ENCODE data around the gene NFIA. TPM values are rescaled to one million over a fixed set of nuclear protein-coding genes. Genes with fewer than 3 reads are reported as not detected.
A peak's percentile ranks its signal among the peaks of the same experiment; 100 is the strongest.

NFIA gene
- polyA plus RNA-seq, 3 donors, result 3.9 to 25.9 (median 18.2) TPM

DNA sequence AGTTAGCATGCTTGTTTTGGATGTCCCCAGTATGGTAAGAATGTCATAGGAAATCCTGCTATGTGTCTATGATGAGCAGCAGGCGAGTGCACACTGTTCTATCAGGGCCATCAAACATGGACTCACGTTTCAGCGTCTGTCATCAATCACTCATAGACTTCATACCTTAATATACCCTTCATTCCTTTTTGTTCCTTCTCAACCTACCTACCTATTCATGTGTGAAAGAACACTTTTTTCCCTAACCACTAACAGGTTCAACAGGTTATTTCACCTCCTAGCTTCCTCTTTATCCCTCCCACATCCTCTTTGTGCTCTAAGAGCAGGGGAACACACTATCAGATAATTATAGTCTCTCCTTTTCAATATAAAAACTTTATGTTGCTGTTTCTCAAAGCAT is 342.0 kb downstream of the NFIA start:
- 76 to 87% (median 79%) methylated on average over 3 of the region's 3 CpGs for WGBS, 3 donors
- no peak overlapping the region for H3K27ac ChIP-seq (ENCODE audit: low read depth, low read length)

DNA sequence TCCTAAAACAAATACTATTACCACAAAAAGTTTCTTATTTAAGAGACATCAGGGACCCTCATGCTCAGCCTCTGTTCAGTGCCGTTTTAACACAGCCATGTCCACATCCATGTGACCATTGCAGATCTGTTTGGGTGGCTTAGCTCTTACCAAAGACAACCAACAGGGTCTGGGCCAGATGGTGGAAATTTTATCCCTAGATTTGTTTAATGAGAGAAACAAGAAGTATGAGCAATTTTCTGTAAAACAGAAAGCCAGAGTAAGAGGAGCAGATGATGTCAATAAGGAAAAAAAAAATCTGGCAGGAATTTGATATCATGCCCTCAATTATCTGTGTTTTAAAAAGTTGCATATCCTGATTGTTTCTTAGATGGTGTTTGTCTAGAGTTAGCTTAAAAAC is 342.7 kb downstream of the NFIA start:
- H3K27ac ChIP-seq (ENCODE audit: low read depth, low read length), result no peak overlapping the region
- 75 to 87% (median 81%) methylated on average over 1 of the region's 1 CpG for WGBS, 3 donors

DNA sequence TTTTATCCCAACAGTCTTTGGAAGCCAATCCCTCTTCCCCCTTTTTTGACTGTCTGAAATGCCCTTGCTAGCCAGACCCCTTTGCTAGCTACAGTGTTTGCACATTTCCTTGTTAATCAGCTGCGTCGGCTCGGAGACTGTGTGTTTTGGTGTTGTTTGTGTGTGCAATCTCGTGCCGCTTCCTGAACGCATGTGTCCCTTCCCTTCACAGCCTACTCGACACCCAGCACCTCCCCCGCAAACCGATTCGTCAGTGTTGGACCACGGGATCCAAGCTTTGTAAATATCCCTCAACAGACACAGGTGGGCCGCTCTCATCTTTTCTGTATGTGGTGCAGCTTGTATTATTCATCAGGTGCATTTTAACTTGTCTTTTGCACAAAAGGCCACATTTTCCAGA is 343.9 kb downstream of the NFIA start:
- WGBS, 3 donors, result 70 to 79% (median 75%) methylated on average over 12 of the region's 12 CpGs
- H3K27ac ChIP-seq (ENCODE audit: low read depth, low read length), result no peak overlapping the region

DNA sequence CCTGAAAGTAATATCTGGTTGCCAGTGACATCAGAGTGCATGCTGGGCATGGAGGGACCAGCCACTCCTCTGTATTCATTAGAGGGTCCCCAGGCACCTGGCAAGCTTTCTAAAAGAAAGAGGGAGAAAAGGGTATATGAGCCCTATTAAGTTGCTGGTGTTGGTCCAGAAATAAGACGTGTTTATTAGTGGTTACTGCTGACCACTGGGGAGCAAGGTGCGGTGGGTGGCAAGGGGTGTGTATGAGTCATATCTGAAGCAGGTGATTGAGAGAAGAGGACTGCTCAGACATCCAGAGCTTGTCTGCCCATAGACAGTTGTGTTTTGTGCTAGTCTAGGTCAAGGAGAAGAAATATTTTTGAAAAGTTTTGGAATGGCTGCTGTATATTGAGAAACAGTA is 344.5 kb downstream of the NFIA start:
- no peak overlapping the region for H3K27ac ChIP-seq (ENCODE audit: low read depth, low read length)

DNA sequence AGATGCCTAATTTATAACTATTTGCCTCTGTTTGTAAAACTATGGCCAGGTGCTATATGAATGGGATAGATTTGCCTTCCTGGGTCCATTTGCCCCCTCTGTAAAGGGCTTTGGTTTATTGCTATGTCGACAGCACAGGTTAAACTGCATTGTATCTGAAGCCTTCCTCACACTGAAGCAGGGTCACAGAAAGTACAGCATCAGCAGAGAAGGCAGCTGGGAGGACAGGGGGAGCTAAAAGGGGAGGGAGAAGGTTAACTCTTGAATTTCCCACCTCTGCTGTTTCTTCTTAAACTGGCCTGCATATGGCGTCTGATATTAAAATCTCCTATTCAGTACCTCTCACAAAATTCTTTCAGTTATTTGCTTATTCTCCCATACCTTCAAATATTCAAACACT is 345.1 kb downstream of the NFIA start:
- 78 to 82% (median 81%) methylated on average over 2 of the region's 2 CpGs for WGBS, 3 donors
- no peak overlapping the region for H3K27ac ChIP-seq (ENCODE audit: low read depth, low read length)

More for the DNA sequence above, 344.5 kb downstream of the NFIA start:
- 83 to 91% (median 90%) methylated on average over 2 of the region's 2 CpGs for WGBS, 3 donors

- no peak overlapping the region for H3K27ac ChIP-seq (ENCODE audit: low read depth, low read length)
- 82 to 92% (median 85%) methylated on average over 2 of the region's 2 CpGs for WGBS, 3 donors
These were observed 345.8 kb downstream of the NFIA start for GRCh38 chr1:61428146-61428545.

DNA sequence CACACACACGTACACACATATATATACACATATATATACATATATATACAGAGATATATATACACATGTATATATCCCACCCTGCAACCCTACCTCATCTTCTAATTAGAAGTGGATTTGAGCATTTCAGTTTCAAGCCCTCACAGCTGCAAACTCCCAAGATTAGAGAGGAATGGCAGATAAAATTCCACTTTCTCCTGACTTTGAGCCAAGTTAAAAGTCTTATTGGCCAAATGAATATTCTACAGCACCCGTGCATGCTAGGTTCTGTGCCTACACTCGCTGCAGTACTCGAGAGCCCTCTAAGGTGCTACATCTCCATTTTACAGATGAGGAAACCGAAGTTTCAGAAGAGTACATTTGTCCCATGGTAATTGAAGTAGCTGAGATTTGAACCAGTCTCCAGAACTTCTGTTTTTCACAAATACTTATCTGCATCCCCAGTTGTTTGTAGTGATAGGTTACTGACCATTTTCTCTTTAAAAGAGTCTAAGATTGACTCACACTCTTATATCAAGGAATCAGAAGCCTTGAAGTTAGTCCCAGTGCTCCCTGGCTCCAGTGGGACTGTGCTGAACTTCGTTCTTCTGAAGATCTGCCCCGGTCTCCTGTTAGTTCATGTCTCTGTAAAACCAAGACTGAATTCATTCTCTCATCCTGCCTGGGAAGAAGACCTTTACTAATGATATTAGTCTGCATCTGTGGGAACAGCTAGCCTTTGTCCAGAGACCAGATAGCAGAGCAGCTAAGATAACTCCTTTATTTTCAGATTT is 350.4 kb downstream of the NFIA start:
- WGBS, 3 donors, result 68 to 78% (median 77%) methylated on average over 7 of the region's 7 CpGs
- no peak overlapping the region for H3K27ac ChIP-seq (ENCODE audit: low read depth, low read length)

GRCh38 chr1:61433646-61434045 is 351.3 kb downstream of the NFIA start:
- 70 to 88% (median 78%) methylated on average over 2 of the region's 2 CpGs for WGBS, 3 donors
- no peak overlapping the region for H3K27ac ChIP-seq (ENCODE audit: low read depth, low read length)

- no peak overlapping the region for H3K27ac ChIP-seq (ENCODE audit: low read depth, low read length)
- WGBS, 3 donors, result 78 to 93% (median 81%) methylated on average over 5 of the region's 5 CpGs
These were observed 351.9 kb downstream of the NFIA start for GRCh38 chr1:61434276-61434675.

- H3K27ac ChIP-seq (ENCODE audit: low read depth, low read length), result no peak overlapping the region
- 49 to 89% (median 60%) methylated on average over 5 of the region's 5 CpGs for WGBS, 3 donors
These were observed 352.9 kb downstream of the NFIA start for GRCh38 chr1:61435226-61435625.

DNA sequence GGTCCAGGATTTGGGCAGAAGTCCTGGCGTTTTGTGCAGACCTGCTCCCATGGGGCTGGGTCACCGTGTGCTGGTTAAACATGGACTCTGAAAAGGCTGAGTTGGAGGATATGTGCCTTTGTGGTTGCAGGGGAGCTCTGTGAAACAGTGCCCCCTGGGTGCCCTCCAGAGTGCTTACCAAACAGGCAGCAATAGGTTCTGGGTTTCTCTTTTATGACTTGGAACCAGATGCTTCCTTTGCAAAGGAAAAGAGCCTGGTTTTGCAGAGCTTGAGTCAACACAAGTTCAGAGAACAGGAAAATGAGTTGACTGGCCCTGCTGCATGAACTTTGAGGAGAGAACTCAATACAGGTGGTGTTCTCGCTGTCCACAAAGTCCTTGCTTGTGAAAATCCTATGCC is 353.7 kb downstream of the NFIA start:
- WGBS, 3 donors, result 45 to 76% (median 48%) methylated on average over 3 of the region's 3 CpGs
- H3K27ac ChIP-seq (ENCODE audit: low read depth, low read length), result no peak overlapping the region

DNA sequence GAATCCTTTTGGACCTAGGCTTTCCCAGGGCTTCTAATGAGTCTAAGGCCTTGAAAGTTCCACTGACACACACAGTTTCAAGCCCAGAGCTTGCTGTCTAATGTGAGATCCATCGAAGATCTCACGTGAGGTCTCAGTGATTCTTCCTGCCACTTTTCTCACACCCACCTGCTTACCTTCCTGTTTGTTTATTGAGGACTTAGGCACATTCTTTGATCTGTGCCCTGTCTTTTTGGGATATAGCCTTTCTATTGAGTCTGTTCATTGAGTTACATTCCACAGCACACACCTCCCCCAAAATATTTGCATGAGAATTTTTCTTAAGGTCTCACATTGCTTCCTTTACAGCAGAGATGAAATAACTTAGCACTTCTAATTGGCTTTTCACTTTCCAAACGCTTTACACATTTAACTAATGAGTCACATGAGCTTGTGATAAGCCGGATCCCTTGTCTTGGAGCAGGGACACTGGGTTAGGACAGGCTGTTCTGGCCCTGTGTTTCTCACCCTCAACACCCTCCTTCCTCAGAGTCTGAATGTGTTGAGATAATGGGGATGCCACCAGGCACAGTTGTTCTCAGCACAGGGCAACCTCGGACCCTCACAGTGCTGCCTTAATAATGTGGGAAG is 354.2 kb downstream of the NFIA start:
- H3K27ac ChIP-seq (ENCODE audit: low read depth, low read length), result no peak overlapping the region
- WGBS, 3 donors, result 57 to 65% (median 61%) methylated on average over 5 of the region's 5 CpGs

DNA sequence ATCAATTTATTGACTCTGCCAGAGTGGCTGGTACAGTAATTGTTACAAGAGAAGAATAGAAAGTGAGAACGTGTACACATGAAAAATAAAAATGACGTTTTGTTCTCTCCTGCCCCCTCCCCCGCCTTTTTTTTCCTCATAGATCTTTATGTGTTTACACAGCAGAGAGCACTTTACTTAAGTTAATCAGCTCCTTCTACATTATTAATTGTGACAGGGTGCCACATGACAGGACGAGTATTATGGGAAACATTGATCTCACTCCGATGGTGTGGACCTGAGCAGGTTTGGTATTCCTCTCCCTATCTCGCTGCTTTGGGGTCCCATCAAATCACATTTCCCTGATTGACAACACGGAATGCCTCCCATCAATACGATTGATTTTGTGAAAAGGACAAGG is 356.9 kb downstream of the NFIA start:
- H3K27ac ChIP-seq (ENCODE audit: low read depth, low read length), result no peak overlapping the region

DNA sequence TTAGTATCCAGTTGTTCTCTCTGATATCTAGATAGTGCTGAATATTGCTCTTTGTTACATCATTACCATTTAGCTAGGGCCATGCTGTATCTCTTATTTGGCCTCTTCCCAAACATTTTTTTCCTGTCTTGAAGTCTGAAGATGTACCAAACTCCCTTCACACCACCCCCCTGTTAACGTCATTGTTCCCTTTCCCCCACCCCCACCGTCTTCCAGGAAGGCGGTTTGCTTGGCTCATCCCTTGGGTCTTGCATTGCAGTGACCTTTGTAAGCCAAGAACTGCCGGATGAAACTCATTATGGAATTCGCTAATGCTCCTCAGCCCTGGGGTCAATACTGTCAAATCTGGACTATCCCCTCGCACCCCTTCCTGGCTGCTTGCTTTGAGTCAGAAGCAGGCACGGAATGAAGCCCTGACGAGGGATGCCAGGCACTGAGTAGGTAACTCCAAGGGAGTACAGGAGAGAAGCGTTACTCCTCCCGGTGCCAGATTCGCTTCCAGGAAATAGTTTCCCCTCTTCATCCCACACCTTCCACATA is 359.4 kb downstream of the NFIA start:
- 51 to 74% (median 53%) methylated on average over 11 of the region's 11 CpGs for WGBS, 3 donors
- no peak overlapping the region for H3K27ac ChIP-seq (ENCODE audit: low read depth, low read length)

More for the DNA sequence above, 356.9 kb downstream of the NFIA start:
- WGBS, 3 donors, result 53 to 88% (median 85%) methylated on average over 8 of the region's 8 CpGs

GRCh38 chr1:61442544-61442943 is 360.2 kb downstream of the NFIA start:
- no peak overlapping the region for H3K27ac ChIP-seq (ENCODE audit: low read depth, low read length)
- WGBS, 3 donors, result 80 to 94% (median 82%) methylated on average over 2 of the region's 2 CpGs

DNA sequence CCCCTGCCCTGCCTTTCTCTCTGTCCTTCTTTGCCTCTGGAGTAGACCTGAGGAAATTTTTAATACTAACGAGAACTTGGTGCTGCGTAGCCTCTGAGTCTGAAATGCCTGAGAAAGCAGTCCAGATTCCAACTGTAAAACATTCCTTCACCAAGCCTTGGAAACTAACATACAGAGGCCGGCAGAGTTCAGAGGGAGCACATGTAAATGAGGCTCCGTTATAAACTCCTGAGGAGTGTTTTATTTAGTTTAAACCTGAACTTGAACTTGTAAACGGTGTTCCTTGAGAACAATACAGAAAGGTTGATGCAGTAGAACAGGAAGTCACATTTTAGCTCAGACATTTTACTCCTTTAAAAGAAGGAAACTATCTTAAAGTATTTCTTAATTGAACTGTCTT is 361.9 kb downstream of the NFIA start:
- H3K27ac ChIP-seq (ENCODE audit: low read depth, low read length), result no peak overlapping the region
- 46 to 70% (median 58%) methylated on average over 5 of the region's 5 CpGs for WGBS, 3 donors

DNA sequence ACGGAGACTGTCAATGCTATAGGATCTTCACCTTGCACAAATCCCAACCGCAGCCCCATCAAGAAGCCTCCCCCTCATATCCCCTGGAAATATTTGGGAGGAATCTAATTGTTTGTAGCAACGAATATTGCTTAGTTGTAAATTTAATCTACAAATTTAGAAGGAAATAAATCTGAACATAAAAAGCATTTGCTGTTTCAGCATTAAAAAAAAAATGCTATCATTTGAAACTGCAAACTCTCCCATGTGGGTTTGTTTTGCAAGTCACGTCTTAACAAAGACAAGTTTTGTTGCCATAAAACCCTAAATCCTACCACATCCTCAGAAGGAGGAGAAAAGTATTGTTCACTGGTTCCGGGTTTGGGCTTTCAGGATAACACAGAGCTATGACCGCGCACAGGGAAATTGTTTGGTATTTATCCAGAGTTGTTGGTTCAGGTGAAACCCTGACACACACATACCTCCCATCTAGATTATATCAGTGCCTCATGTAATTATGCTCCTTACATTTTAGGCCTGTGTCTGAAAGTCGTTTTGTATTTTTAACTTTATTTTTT is 363.0 kb downstream of the NFIA start:
- 52 to 73% (median 66%) methylated on average over 8 of the region's 8 CpGs for WGBS, 3 donors
- no peak overlapping the region for H3K27ac ChIP-seq (ENCODE audit: low read depth, low read length)

- 68 to 87% (median 81%) methylated on average over 7 of the region's 7 CpGs for WGBS, 3 donors
- H3K27ac ChIP-seq (ENCODE audit: low read depth, low read length), result peak overlapping the region; percentile 45
These were observed 364.2 kb downstream of the NFIA start for GRCh38 chr1:61446531-61446991.

Measured in adipose tissue (tissue), 3 donors.